VCaP (cell line): Measurements from ENCODE around the gene FCMR.

Source experiments
- H3K27ac ChIP-seq: fragments of 450-650 bp; 2 replicates; pipeline ENCODE4 v1.5.1; 2017
- TF ChIP-seq, protein P1 (sequence below): fragments of 450-650 bp; conservative IDR thresholded peaks from 2 replicates; pipeline ENCODE4 v1.5.1; 2017; ENCODE audit warnings: mild to moderate bottlenecking, moderate library complexity

FCMR gene

GRCh38 chr1:206954459-206955342 lies 33.0 kb upstream of the FCMR start:
- peak overlapping the region; percentile 90 for H3K27ac ChIP-seq
- TF ChIP-seq, protein P1, sequence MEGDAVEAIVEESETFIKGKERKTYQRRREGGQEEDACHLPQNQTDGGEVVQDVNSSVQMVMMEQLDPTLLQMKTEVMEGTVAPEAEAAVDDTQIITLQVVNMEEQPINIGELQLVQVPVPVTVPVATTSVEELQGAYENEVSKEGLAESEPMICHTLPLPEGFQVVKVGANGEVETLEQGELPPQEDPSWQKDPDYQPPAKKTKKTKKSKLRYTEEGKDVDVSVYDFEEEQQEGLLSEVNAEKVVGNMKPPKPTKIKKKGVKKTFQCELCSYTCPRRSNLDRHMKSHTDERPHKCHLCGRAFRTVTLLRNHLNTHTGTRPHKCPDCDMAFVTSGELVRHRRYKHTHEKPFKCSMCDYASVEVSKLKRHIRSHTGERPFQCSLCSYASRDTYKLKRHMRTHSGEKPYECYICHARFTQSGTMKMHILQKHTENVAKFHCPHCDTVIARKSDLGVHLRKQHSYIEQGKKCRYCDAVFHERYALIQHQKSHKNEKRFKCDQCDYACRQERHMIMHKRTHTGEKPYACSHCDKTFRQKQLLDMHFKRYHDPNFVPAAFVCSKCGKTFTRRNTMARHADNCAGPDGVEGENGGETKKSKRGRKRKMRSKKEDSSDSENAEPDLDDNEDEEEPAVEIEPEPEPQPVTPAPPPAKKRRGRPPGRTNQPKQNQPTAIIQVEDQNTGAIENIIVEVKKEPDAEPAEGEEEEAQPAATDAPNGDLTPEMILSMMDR, result no peak

- TF ChIP-seq, protein P1, result no peak
- peak overlapping the region; percentile 90 for H3K27ac ChIP-seq
These were observed 31.9 kb upstream of the FCMR start for GRCh38 chr1:206953626-206954025.

- TF ChIP-seq, protein P1, result no peak
- peak overlapping the region; percentile 90 for H3K27ac ChIP-seq
These were observed 31.4 kb upstream of the FCMR start for GRCh38 chr1:206953126-206953525.

GRCh38 chr1:206952171-206952570 lies 30.4 kb upstream of the FCMR start:
- TF ChIP-seq, protein P1, result no peak
- H3K27ac ChIP-seq, result peak overlapping the region; percentile 90

DNA sequence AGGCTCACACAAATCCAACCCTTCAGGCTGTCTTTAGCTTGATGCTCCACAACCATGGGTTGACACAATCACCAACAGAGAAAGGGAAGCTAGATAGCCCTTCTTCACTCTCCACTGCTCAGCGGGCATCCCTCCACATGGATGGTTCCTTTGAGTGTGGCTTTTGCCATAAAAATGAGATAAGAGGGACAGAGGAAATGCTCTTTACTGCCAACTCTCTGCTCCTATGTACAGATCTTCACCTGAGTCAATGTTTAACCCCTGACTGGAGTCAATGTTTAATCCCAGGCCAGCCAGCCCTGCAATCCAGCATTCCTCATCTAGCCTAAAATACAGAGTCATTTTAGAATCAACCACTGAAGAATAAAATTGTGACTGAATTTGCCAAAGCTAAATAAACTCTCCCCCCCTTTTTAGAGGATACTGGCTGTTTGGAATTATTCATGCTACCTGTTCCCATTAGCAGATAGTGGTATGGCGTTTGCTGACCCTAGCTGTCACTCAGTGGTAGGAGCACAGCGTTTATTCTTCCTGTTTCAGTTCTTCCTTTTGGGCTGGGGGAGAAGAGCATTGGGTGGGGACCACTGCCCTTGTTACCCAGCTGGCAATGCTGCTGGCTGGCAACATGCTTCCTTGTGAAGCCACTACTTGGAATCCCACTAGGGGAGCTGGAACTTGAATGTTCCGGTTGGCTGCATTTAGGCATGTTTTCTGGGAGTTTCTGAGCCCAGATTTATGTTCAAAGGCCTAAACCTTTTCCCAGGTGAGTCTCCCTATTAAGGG lies 29.8 kb upstream of the FCMR start:
- H3K27ac ChIP-seq, result peak overlapping the region; percentile 90
- TF ChIP-seq, protein P1, result no peak

GRCh38 chr1:206949641-206950040 lies 27.9 kb upstream of the FCMR start:
- TF ChIP-seq, protein P1, result no peak
- H3K27ac ChIP-seq, result peak overlapping the region; percentile 90; the same call in 1 of the 2 replicates

DNA sequence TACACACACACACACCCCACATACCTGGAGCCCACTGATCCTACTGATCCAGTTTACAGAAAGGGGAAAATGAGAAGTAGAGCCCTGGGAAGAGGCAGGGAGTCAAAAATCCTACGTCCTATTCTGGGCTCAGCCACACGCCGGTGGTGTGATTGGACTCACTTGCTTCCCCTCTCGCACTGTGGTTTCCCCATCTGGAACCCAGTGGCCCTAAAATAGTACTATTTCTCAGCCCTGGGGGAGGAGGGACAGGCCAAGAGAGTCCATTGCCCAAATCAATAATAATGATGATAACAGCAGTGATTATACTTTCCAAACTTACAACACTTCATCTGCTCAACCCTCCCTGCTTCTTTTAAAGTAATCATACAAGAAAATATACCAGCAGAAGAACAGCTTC lies 27.5 kb upstream of the FCMR start:
- no peak overlapping the region; the same call in 1 of the 2 replicates for H3K27ac ChIP-seq
- TF ChIP-seq, protein P1, result no peak
